ENCODE measurements around the gene PRDM7.

The PRDM7 gene

DNA sequence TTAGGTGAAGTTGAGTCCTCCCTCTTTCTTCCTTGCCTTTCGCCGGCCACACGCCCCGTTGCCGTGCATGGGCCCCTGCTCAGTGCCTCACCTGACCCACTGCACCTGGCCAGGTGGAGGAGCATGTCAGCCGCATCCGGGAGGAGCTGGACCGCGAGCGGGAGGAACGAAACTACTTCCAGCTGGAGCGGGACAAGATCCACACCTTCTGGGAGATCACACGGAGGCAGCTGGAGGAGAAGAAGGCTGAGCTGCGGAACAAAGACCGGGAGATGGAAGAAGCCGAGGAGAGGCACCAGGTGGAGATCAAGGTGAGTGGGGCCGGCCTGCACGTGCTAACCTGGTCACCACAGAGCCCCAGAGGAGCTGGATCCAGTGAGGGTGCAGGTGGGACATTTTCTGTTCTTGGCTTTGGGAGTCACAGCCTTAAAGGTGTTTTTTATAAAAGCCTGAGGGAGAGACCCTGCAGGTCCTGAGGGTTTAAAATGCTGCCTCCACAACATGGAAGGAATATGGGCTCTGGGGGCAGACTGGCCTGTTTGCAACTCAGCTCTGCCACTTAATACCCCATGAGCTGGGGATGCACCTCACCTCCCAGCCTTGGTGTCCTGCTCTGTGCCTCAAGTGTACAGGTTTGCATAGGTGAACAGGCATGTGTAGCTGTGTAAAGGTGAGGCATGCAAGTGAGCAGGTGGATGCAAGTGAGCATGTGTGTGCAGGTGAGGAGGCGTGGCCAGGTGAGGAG is 45.8 kb downstream of the PRDM7 start:
- TF ChIP-seq, protein P1, sequence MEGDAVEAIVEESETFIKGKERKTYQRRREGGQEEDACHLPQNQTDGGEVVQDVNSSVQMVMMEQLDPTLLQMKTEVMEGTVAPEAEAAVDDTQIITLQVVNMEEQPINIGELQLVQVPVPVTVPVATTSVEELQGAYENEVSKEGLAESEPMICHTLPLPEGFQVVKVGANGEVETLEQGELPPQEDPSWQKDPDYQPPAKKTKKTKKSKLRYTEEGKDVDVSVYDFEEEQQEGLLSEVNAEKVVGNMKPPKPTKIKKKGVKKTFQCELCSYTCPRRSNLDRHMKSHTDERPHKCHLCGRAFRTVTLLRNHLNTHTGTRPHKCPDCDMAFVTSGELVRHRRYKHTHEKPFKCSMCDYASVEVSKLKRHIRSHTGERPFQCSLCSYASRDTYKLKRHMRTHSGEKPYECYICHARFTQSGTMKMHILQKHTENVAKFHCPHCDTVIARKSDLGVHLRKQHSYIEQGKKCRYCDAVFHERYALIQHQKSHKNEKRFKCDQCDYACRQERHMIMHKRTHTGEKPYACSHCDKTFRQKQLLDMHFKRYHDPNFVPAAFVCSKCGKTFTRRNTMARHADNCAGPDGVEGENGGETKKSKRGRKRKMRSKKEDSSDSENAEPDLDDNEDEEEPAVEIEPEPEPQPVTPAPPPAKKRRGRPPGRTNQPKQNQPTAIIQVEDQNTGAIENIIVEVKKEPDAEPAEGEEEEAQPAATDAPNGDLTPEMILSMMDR (IDR thresholded peaks at IDR 0.05; ENCODE audit: insufficient read depth, low read length, poor library complexity, severe bottlenecking): no peak
- no peak overlapping the region for H3K4me3 ChIP-seq (replicated peaks; ENCODE audit: low read depth, low read length)
- DNase-seq (ENCODE audit: extremely low read depth, insufficient read length): no peak
- no peaks in the 10 kb centered on the region for H3K27me3 ChIP-seq (replicated peaks; ENCODE audit: control insufficient read depth, insufficient read depth, low read length)
- no peaks in the 10 kb centered on the region; the same call in 1 of the 2 replicates for H3K36me3 ChIP-seq (ENCODE audit: control insufficient read depth, insufficient read depth, low read length)

DNA sequence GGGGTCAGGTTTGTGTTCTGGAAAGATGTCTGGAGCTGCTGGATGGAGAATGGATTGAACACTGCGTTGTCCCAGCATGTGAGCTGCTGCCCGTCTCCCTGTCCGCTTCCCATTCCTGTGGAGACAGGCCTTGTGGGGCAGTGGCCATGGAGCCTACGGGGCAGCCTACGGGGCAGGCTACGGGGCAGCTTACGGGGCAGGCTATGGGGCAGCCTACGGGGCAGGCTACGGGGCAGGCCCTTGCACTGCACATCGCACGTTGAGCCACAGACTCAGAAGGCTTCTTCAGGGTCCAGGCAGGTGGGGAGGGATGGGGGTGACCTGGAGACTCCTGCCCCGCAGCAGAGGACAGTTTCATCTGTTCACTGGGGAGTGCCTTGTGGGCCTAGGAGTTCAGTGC is 48.1 kb downstream of the PRDM7 start:
- TF ChIP-seq, protein P1 (IDR thresholded peaks at IDR 0.05; ENCODE audit: insufficient read depth, low read length, poor library complexity, severe bottlenecking): no peak
- Histone ChIP-seq H3K4me3 (replicated peaks; ENCODE audit: low read depth, low read length) (no peak overlapping the region), H3K36me3 (ENCODE audit: control insufficient read depth, insufficient read depth, low read length) (no peaks in the 10 kb centered on the region; the same call in 1 of the 2 replicates), H3K27me3 (replicated peaks; ENCODE audit: control insufficient read depth, insufficient read depth, low read length) (no peaks in the 10 kb centered on the region)
- DNase-seq (ENCODE audit: extremely low read depth, insufficient read length): no peak

DNA sequence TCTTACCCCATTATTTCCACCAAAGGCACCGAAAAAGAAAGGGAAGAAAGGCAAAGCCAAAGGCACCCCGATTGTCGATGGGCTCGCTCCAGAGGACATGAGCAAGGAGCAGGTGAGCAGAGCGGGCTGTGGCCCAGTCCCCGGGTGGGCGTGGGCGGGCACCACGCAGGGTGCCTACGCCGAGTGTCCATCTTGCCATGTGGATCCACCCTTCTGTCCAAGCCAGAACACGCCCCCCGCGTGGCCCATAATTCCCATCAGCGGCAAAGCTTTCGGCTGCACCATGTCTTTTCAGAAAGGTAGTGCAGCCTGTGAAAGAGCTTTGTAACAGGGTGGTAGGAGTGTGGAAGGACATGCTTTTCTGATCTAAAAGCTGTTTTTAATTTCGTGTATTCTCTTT is 49.5 kb downstream of the PRDM7 start:
- H3K27me3 ChIP-seq (replicated peaks; ENCODE audit: control insufficient read depth, insufficient read depth, low read length): no peaks in the 10 kb centered on the region
- TF ChIP-seq, protein P1 (IDR thresholded peaks at IDR 0.05; ENCODE audit: insufficient read depth, low read length, poor library complexity, severe bottlenecking): no peak

DNA sequence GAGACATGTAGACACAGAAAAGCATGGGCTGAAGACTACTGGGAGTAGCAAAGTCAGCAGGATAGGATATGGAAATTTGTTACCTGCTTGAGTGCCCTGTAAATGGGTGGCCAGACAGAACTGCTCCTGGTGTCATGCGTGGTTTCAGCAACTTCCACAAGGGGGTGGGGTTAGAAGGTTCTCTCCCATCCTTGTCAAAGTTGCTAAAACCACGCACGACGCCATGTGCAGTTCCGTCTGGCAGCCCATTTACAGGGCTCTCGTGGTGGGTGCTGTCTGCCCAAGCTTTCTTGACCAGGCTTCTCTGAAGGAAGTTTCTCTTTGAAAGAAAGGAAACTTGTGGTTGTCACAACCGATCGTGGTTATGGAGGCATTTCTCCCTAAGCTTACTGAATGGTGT is 51.0 kb downstream of the PRDM7 start:
- DNase-seq (ENCODE audit: extremely low read depth, insufficient read length): no peak
- H3K36me3 ChIP-seq (ENCODE audit: control insufficient read depth, insufficient read depth, low read length): no peaks in the 10 kb centered on the region
- H3K4me3 ChIP-seq (replicated peaks; ENCODE audit: low read depth, low read length): no peak overlapping the region
- no peaks in the 10 kb centered on the region for H3K27me3 ChIP-seq (replicated peaks; ENCODE audit: control insufficient read depth, insufficient read depth, low read length)
- TF ChIP-seq, protein P1 (IDR thresholded peaks at IDR 0.05; ENCODE audit: insufficient read depth, low read length, poor library complexity, severe bottlenecking): peak; percentile 12

More for the DNA sequence above, 49.5 kb downstream of the PRDM7 start:
- no peak for DNase-seq (ENCODE audit: extremely low read depth, insufficient read length)
- H3K36me3 ChIP-seq (ENCODE audit: control insufficient read depth, insufficient read depth, low read length): no peaks in the 10 kb centered on the region
- H3K4me3 ChIP-seq (replicated peaks; ENCODE audit: low read depth, low read length): no peak overlapping the region

DNA sequence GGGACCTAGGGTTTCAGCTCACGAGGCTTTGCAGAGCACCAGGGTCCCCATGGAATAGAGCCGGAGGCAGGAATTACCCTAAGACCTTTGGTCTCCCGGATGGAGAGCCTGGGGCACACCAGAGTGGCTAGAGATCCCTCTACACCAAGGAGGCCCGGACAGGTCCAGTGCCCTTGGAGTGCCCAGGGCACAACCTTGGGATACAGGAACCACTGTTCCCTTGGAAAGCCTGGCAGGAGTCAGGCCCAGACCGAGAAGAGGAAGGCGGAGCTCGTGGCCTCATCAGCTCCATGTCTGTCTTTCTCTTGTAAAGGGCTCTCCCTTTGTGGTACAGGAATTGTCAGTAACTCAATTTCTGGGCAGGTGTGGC is 54.1 kb downstream of the PRDM7 start:
- peak overlapping the region; percentile 73 for H3K4me3 ChIP-seq (replicated peaks; ENCODE audit: low read depth, low read length)
- H3K36me3 ChIP-seq (ENCODE audit: control insufficient read depth, insufficient read depth, low read length): no peaks in the 10 kb centered on the region
- no peak for DNase-seq (ENCODE audit: extremely low read depth, insufficient read length)
- H3K27me3 ChIP-seq (replicated peaks; ENCODE audit: control insufficient read depth, insufficient read depth, low read length): no peaks in the 10 kb centered on the region
- TF ChIP-seq, protein P1 (IDR thresholded peaks at IDR 0.05; ENCODE audit: insufficient read depth, low read length, poor library complexity, severe bottlenecking): no peak

Data from GM06990 (cell line).